ENCODE results near the gene MAOB.
"Not testable (repeated sequence)": the region's sequence is repeated elsewhere in the genome, so short reads cannot be mapped to it uniquely, and the experiment has no call there.

The MAOB gene

DNA sequence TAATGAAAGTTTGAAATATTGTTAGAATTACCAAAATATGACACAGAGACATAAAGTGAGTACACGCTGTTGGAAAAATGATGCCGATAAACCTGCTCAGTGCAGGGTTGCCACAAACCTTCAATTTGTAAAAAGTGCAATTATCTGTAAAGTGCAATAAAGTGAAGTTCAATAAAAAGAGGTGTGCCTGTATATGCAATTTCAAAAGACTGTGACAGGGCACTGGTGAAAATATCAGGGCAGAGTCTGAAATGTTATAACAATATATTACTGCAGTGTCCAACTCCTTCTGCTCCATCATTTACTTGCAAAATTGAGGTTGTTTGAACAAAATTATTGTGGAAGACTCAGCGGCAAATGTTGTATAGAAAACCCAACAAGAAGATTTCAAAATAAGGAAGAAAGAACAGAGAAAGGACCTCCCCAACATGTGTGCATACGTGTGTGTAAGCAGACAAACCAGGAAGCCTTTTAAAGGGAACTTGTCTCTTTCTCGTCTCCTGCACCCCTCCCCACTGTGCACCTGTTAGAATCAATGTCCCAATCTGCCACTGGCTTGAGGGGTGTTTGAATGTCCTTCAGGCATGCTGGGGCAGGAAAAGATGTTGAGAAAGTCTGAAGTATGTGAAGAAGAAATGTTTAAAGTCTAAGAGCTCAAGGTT, 96.2 kb downstream of the MAOB start:
- no peak for FAIRE-seq
- no peak for DNase-seq (ENCODE audit: insufficient read length, low spot score)

DNA sequence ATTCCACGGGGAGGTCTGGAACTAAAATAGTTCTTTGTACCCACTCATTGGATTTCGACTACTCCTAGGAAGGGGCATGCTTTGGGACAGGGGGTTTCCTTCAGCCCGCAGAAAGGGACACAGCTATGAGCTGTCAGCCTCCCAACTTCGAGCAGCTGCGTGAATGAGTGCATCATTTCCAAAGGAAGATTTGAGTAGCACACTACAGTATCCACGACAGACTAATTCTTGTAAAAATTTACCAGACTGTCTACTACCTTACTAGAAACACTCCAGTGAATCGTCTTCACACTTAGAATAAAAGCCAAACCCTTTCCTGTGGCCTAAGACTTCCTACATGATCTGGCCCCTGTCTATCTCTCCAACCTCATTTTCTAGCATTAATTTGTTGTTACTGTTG, 124.2 kb downstream of the MAOB start:
- DNase-seq (ENCODE audit: insufficient read length, low spot score) (no peak), FAIRE-seq (no peak)

DNA sequence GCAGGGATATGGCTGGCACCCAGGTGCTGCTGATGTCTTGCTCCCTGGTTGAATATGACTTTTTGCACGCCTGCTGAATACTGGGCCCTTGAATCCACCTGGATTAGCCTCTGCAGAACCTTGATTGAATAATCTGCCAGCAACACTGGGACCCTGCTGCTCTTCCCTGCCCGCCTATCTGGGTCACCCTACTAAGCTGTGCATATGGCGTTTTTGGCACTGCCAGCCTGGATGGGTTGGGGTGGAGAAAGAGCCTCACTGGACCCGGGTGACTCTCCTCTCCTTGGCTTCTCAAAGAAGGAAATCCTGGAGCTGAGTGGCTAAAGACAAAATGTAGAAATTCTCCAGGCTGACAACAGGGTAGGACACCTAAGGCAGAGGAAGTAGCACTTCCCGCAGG, 126.2 kb downstream of the MAOB start:
- FAIRE-seq (no peak), DNase-seq (ENCODE audit: insufficient read length, low spot score) (no peak)

DNA sequence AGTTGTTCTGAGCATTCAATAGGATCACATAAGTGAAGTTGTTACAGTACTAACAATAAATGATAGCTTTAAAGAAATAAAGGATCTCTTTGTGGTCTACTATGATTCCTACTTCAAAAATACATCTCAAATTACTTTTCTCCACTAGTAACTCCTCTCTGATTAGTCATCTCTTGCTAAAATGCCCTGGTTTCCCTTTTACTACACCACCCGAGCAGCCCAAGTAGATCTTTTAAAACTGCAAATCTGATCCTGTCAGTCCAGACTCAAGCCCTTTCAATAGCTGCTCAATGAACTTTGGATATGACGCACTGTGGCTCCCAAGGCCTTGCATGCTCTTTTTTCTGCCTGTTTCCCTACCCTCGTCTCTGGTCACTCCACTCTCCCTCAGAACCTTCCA, 128.6 kb downstream of the MAOB start:
- DNase-seq (ENCODE audit: insufficient read length, low spot score): no peak
- FAIRE-seq: no peak

DNA sequence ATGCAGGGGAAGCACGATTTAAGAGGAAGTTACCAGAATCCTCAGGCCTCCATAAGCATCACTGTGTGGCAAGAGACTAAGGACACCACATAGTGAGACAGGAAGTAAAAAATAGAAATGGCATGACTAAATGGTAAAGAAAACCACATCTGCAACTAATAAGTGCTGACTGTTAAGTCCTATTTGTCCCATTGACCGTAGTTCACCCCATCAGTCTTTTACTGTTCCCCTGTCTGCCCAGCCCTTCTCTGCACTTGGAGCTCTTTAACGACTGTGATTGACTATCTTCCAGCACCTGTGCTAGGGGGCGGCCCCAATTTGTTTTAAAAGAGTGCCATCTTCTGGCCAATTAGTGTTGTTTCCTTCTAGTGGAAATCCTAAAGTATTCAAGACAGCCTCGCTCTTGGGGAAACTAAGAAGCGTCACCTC, 132.0 kb downstream of the MAOB start:
- FAIRE-seq (peak; percentile 72), DNase-seq (ENCODE audit: insufficient read length, low spot score) (peak; percentile 8)

DNA sequence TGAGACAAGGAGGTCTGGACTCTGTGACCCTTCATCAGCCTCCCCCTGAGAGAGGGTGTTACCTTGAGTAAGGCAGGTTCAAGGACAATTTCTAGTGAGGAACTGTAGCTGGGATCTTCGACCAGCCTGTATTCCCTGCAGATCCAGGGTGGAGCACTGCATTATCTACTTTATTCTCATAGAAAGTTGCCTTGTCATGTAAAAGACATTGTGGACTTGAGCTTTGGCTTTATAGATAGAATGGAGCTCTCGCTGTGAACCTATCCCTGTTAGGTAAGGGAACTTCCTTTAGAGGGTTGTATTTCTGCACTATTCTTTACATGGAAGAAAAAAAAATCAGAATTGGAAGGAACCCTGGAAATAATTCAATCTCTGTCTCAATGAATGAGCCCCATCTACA, 134.8 kb downstream of the MAOB start:
- DNase-seq (ENCODE audit: insufficient read length, low spot score) (no peak), FAIRE-seq (no peak)

DNA sequence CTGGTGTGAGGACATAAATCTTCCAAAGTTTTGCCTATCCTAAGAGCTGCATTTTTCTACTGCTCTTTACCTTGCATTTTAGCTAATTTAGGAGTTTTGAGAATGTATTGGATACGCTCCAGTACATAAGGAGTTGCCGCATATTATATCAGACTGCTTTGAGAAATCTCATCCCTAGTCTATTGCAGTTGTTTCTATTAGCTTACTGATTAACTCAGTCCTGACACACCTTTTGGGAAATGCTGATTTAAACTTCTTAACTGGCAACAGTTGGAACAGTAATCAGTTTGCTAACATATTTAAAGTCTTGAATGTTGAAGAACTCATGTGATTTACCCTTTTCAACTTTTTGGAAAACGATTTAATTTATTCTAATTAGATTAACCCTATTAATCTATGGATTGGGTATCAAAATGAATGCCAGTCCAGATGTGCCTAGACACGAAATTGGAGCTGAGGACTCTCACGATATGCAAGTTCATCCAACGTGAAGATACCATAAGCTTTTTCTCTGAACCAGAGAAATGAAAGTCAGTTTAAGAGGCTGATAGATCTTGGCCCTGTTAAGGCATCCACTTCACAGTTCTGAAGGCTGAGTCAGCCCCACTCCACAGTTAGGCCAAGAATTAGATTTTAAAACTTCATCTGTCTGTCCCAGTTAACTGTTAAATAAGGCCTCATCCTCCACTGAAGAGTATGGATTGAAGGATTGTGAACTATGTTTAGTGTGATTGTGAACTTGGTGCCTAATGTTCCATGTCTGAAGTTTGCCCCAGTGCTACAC, 136.1 kb downstream of the MAOB start:
- DNase-seq (ENCODE audit: insufficient read length, low spot score): no peak
- no peak for FAIRE-seq

DNA sequence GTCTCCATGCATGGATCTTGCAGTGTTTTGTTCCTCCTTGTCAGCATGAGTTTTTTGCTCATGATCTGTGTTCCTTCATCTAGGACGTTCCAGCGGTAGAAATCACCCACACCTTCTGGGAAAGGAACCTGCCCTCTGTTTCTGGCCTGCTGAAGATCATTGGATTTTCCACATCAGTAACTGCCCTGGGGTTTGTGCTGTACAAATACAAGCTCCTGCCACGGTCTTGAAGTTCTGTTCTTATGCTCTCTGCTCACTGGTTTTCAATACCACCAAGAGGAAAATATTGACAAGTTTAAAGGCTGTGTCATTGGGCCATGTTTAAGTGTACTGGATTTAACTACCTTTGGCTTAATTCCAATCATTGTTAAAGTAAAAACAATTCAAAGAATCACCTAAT, 138.0 kb downstream of the MAOB start:
- DNase-seq (ENCODE audit: insufficient read length, low spot score): no peak
- no peak for FAIRE-seq

DNA sequence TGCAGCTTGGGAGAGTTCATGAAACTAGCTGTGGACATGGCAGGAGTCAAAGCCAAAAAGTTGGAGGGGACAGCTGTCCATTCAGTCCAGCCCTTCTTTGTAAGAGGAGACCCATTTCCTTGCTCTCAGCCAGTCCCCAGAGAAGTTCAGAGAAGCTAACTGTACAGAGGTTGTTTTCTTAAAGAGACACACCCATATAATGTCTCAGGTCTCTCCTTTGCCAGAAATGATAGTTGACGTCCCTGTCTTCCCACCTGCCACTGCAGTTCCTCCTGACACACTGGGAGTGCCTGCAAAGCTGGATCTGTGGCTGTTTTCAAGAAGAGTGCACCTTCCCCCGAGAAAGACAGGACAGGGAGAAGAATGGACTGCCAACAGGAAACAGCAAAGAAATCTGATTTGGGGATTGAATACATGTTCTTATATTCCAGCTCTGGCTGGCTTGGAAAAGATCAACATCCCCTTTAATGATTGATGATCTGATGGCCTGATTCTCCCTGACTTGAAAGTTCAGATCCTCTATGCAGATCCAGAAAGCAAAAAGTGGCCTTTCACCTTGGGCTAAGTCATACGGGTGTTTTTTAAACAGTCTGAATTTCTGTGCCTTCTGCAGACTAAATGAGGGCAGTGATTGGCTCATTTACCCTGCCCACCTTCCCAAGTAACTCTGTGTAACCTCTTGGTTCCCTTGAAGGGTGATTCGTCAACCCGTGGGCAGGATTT, 139.0 kb downstream of the MAOB start:
- FAIRE-seq: no peak
- DNase-seq (ENCODE audit: insufficient read length, low spot score): no peak

DNA sequence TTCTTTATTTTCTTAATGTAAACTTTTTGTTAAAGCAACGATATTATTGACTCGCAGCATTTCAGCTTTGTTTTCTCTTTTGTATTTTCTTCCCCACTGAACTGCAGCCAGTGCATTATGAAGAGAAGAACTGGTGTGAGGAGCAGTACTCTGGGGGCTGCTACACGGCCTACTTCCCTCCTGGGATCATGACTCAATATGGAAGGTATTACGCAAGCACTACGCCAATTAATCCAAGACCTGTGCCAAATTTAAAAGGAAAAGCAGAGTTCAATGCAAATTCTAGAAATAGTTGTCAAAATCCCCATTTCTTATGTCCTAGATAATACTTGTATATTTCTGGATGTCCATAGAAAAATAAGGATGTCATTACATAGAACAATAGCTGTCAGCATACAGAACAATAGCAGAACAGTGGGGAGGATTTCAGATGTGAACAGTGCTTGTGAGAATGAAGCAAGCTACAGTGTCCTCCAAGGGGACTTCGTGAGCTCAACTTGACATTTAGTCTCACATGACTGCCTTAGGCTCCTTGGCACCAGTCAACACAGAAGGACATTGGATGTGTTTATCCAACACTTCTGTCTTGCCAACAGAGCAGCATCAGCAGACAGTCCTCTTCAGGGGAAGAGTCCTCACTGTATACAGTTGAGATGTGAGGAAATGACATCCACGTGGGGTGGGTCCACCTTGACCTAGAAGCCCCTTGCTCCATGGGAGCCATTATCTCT, 140.2 kb downstream of the MAOB start:
- DNase-seq (ENCODE audit: insufficient read length, low spot score) (no peak), FAIRE-seq (peak; percentile 14)

DNA sequence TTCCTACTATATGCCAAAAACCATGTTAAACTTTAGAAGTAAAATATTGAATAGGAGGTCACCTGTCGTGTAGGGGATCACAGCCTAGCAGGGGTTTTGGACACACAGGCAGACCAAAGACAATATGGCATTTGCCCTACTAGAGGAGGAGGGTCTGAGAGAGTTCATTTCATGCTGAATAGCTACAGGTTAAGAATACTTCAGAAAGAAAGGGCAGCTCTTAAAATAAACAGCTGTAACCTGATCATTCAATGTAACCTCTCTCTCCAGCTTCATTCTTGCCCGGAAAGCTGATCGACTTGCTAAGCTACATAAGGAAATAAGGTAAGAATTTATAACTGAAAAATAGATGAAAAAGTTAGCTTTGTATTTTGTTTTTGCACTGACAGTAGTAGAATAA, 146.3 kb downstream of the MAOB start:
- FAIRE-seq (no peak), DNase-seq (ENCODE audit: insufficient read length, low spot score) (no peak)

DNA sequence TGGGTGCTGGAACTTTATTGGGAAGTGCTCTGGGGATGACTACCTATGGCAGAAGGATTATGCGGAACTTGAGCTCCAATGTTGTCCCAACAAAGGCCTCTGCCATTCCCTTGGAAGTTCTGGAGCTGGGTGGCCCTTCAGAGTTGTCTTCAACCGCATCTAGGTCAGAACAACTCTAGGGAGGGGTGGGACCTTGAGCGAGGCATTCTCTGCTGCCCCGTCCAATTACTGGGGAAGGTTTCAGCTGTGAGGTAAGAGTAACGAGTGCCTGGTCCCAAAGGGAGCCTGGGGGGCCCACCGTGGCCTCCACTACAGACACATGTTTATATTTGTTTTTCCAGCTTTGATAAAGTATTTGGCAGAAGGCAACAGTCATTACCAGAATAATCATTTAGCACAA, 146.7 kb downstream of the MAOB start:
- FAIRE-seq (no peak), DNase-seq (ENCODE audit: insufficient read length, low spot score) (no peak)

DNA sequence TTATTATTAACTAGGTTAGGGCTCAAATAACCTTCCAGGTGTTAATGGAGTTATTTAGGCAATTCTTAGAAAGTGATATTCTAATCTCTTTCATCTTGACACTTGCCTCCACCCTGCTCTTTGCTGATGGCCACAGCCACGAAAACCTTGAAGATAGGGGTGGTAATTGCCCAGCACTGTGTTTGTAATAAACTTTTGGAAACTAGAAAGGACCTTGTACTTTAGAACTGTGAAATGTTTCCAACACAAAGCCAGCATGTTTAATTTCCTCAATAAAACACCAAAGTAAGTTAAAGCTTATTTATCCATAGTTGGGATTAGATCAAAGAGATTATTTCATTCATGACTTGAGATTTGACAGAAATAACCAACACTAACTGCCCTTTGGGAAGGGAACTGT, 147.8 kb downstream of the MAOB start:
- FAIRE-seq: no peak

DNA sequence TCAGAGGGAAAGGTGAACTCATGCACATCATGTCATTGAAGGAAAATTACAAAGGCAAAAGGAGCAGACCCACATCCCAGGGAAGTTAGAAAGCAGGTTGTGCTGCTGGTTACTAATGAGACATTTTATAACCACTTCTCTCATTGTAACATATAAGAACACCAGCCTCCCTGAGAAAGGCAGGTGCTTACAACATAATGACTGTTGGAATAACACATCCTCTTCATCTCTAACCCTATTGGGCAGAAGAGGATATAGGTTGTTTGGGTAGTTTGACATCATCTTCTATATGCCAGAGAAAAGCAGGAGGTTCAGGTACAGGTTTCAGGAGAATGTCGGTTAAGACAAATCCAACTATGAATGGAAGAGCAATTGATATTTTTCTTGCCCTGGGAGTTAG, 148.6 kb downstream of the MAOB start:
- FAIRE-seq (no peak), DNase-seq (ENCODE audit: insufficient read length, low spot score) (no peak)

More for the DNA sequence above, 147.8 kb downstream of the MAOB start:
- no peak for DNase-seq (ENCODE audit: insufficient read length, low spot score)

DNA sequence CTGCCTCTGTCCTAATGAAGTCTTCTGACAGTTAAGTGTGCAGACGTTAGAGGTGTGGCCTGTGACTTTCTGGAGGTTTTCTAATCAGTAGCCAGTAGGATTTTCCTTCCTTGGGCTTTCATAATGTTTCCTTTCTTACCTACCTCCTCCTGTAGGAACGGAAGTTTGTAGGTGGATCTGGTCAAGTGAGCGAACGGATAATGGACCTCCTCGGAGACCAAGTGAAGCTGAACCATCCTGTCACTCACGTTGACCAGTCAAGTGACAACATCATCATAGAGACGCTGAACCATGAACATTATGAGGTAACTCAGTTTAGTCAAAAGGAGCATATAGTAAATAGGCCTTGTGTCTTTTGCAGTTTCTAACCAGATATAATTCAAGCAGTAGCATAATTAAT, 151.2 kb downstream of the MAOB start:
- no peak for FAIRE-seq
- DNase-seq (ENCODE audit: insufficient read length, low spot score): no peak

DNA sequence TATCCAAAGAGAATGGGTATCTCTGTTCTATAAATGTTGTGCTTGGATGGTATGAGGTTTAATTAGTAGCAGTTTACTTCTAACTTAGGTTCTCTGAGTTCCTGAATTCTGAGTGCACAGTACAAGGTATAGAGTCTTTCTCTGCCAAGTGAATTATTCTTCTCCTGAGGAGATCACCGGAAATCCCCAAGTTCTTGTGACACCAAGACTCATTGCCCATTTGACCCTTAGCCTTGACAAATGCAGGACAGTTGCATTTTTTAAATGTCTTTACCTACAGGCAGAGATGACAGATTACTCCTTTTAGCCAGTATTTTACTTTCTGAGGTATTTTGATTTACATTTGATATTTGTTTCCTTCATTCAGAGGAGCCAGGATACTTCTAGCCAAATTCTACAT, 153.3 kb downstream of the MAOB start:
- no peak for FAIRE-seq
- DNase-seq (ENCODE audit: insufficient read length, low spot score): no peak

DNA sequence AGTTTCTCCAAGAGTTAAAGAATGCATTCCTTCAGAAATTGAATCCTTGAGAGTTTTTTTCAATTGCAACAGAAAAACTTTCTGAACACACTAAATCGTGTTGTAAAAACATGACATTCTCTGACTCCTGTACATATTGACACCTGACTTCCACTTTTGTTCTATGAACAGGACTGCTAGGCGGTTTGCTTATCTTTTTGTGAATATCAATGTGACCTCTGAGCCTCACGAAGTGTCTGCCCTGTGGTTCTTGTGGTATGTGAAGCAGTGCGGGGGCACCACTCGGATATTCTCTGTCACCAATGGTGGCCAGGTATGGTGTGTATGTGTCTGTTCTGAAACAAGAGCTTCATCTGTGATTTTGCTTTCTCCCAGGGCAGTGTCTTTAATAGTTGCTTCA, 154.2 kb downstream of the MAOB start:
- DNase-seq (ENCODE audit: insufficient read length, low spot score) (no peak), FAIRE-seq (no peak)

DNA sequence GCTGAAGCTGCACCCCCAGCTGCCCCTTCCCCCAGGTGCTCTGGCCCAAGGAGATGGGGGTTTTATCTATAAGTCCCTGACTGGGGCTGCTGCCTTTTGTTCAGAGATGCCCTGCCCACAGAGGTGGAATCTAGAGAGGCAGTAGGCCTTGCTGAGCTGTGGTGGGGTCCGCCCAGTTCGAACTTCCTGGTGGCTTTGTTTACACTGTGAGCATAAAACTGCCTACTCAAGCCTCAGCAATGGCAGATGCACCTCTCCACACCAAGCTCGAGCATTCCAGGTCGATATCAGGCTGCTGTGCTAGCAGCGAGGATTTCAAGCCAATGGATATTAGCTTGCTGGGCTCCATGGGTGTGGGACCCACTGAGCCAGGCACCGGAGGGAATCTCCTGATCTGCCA, 155.0 kb downstream of the MAOB start:
- not testable (repeated sequence) for DNase-seq (ENCODE audit: insufficient read length, low spot score); FAIRE-seq

DNA sequence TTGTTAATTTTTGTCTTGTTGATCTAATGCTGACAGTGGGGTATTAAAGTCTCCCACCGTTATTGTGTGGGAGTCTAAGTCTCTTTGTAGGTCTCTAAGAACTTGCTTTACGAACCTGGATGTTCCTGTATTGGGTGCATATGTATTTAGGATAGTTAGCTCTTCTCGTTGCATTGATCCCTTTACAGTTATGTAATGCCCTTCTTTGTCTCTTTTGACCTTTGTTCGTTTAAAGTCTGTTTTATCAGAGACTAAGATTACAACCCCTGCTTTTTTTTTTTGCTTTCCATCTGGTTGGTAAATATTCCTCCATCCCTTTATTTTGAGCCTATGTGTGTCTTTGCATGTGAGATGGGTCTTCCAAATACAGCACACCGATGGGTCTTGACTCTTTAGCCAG, 157.0 kb downstream of the MAOB start:
- DNase-seq (ENCODE audit: insufficient read length, low spot score); FAIRE-seq: not testable (repeated sequence)

DNA sequence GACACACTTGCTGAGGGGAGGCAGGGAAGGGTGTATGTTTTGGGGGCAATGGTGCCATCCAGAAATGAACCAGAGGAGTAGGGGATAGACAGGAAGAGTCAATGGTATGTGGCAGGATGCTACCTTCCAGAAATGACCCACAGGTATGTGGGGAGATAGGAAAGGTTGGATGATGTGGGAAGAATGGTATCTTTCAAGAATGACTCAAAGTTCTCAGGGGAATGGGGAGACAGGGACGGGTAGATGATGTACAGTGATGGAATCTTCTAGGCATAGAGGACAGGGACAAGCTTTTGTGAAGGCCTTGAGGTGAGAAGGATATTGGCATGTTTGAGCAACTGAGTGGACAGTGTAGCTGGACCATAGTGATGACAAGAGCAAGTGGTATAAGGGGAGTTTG, 161.3 kb downstream of the MAOB start:
- FAIRE-seq: no peak
- no peak for DNase-seq (ENCODE audit: insufficient read length, low spot score)

DNA sequence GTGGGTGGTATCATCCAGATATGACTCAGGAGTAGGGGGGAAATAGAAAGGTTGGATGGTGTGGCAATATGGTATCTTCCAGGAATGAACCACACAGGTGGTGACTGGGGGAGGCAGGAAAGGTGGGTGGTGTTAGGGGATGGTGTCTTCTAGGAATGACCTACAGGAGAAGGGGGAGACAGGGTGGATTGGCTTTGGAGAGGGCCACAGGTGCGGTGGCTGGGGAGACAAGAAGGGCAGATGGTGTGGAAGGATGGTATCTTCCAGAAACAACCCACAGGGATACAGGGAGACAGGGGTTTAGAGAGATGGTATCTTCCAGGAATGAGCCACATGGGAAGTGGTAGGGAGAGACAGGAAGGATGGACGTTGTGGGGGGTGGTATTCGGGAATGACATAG, 162.2 kb downstream of the MAOB start:
- FAIRE-seq (no peak), DNase-seq (ENCODE audit: insufficient read length, low spot score) (no peak)
